Pancreas (tissue), 10 donors: ENCODE data around the gene SRP72. TPM values are rescaled to one million over a fixed set of nuclear protein-coding genes. Genes with fewer than 3 reads are reported as not detected.
A peak's percentile ranks its signal among the peaks of the same experiment; 100 is the strongest.

ENCODE experiments used
- ATAC-seq, 4 donors: fragments of 200-7000 bp; cut with Tn5 transposase; one replicate each; pipeline versions ENCODE4 v1.8.0 to v1.9.1; 2020; ENCODE audit warnings: mild to moderate bottlenecking in 4 of 4, moderate library complexity in 4 of 4
- DNase-seq, 6 donors: peaks; one replicate each; pipeline ENCODE4 v3.0.0-alpha.2; 2020
- FAIRE-seq: peaks from 2 replicates; lab custom pipeline; 2012; peaks lifted over from hg19 to GRCh38; lab: Jason Lieb, UNC
- H3K27ac ChIP-seq, 4 donors: fragments of 200-600 bp; sonication (generic); 1 replicate in 3 of 4; 2 replicates in 1 of 4; pipeline versions ENCODE4 v1.5.0 to v1.8.0; 2020
- H3K27me3 ChIP-seq, 4 donors: fragments of 200-600 bp; one replicate each; pipeline ENCODE4 v1.8.0; 2021
- H3K36me3 ChIP-seq, 3 donors: fragments of 200-600 bp; sonication (generic) in 1 of 3; one replicate each; pipeline versions ENCODE4 v1.5.0 to v1.8.0; 2020 to 2021
- H3K4me1 ChIP-seq, 3 donors: fragments of 200-600 bp; one replicate each; pipeline ENCODE4 v1.8.0; 2021
- H3K4me3 ChIP-seq, 4 donors: fragments of 200-600 bp; sonication (generic) in 2 of 4; one replicate each; pipeline versions ENCODE4 v1.5.0 to v1.8.0; 2020 to 2021
- H3K9me3 ChIP-seq, 4 donors: fragments of 200-600 bp; one replicate each; pipeline ENCODE4 v1.8.0; 2021
- WGBS, 2 donors: extraction: QIAGEN DNeasy Blood & Tissue Kit; methylation state at CpG; one replicate each; pipeline ENCODE4 v1.1.7; 2013; 5-methylcytosine and 5-hydroxymethylcytosine counted together
- intact Hi-C, 3 donors: fragments of 100-400 bp; cut with DNase I; formaldehyde crosslinking; loops; one replicate each; pipeline versions ENCODE4 v1.11.1 to v1.14.2; 2022
- polyA plus RNA-seq, 2 donors: library from polyadenylated mRNA; stranded (reverse); fragments of 200-250 nt; gene quantifications; one replicate each; pipeline ENCODE4 v1.2.3, GENCODE V29; 2013
- total RNA-seq, 6 donors: library from RNA; stranded (reverse); fragmentation: NEBNext Ultra II Directional in 4 of 6; extraction: Animal tissue kit (Norgen Biotek cat#: 25700) in 4 of 6; gene quantifications; one replicate each; pipeline versions ENCODE4 v1.2.1 to v1.2.4, GENCODE V29; 2021 to 2023
- TF ChIP-seq, protein P1 (sequence below), 4 donors: fragments of 200-600 bp; sonication (generic) in 3 of 4; IDR thresholded peaks; one replicate each; pipeline versions ENCODE4 v1.5.0 to v1.8.0; 2021; ENCODE audit warnings: antibody characterized with exemption in 4 of 4
- donor health status: healthy with polysubstance abuse.
- donor health status: DM: no; HTN: no; CAD: no; lungs with moderate emphysema.
- donor health status: DM: no; HTN: no; CAD: no.
- donor health status: control.
- donor health status: control.
- donor health status: Bipolar disorder and iron deficiency.
- donor health status: DM: yes; HTN: yes; CAD: no.
- donor health status: DM: no; HTN: no; CAD: no.
- donor health status: DM: no; HTN: no; CAD: no.
- donor health status: DM: yes; HTN: yes; CAD: no.

Gene SRP72
- total and polyA plus RNA-seq, 8 donors, result 20.8 to 103 (median 64.8) TPM

DNA sequence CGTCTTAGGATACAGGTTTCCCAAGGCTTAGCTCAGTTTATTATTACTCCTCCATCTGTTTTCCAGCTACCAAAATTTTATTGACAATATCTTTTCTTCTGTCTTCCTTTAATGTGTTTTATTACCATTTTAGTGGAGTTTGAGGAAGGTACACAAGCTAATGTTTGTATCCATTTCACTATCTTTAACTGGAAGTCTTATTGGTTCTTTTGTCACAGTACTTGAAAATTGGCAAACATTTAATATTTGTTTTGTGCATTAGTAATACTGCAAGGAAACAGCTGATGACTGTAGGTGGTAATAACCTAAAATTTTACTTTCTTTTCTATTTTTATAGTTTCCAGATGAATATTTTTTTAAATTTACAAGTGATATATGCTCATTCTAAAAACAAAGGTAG lies 28.8 kb downstream of the SRP72 start:
- ATAC-seq, result no peak
- Histone ChIP-seq H3K36me3 (peaks cover 0 to 42% (median 7%) of the 10 kb centered on the region in 3 donors), H3K9me3 (no peaks in the 10 kb centered on the region), H3K27me3 (no peaks in the 10 kb centered on the region), H3K27ac (no peak overlapping the region), H3K4me3 (no peak overlapping the region), H3K4me1 (no peaks in the 10 kb centered on the region)
- 96% methylated on average over 1 of the region's 1 CpG for WGBS, 2 donors
- FAIRE-seq, result no peak
- TF ChIP-seq, protein P1, sequence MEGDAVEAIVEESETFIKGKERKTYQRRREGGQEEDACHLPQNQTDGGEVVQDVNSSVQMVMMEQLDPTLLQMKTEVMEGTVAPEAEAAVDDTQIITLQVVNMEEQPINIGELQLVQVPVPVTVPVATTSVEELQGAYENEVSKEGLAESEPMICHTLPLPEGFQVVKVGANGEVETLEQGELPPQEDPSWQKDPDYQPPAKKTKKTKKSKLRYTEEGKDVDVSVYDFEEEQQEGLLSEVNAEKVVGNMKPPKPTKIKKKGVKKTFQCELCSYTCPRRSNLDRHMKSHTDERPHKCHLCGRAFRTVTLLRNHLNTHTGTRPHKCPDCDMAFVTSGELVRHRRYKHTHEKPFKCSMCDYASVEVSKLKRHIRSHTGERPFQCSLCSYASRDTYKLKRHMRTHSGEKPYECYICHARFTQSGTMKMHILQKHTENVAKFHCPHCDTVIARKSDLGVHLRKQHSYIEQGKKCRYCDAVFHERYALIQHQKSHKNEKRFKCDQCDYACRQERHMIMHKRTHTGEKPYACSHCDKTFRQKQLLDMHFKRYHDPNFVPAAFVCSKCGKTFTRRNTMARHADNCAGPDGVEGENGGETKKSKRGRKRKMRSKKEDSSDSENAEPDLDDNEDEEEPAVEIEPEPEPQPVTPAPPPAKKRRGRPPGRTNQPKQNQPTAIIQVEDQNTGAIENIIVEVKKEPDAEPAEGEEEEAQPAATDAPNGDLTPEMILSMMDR (IDR thresholded peaks at IDR 0.05), result no peak
- no peak for DNase-seq
- intact Hi-C loops, result no loop called here

GRCh38 chr4:56505269-56506130 lies 38.1 kb downstream of the SRP72 start, which contains the start of gene ARL9:
Gene ARL9 (plus strand): TSS chr4:56505791. CDS start chr4:56505863, 72 bp downstream.
- DNase-seq (peak; percentile 21 to 81 (median 44)), ATAC-seq (peak; percentile 80 to 93 (median 91)), FAIRE-seq (no peak)
- TF ChIP-seq, protein P1 (IDR thresholded peaks at IDR 0.05), result no peak
- peak within 1 kb of the TSS; percentile 21 to 46 (median 30) for H3K4me3 ChIP-seq
- no peaks in the 10 kb centered on the region for H3K27me3 ChIP-seq
- H3K36me3 ChIP-seq, result peaks cover 0 to 24% (median 8%) of the 10 kb centered on the region in 3 donors
- no peaks in the 10 kb centered on the region for H3K9me3 ChIP-seq
- 4 to 8% methylated on average over 55 to 56 of the region's 56 CpGs for WGBS, 2 donors
- H3K27ac ChIP-seq, result no peak within 1 kb of the TSS
- intact Hi-C loops, result no loop called here
- peaks cover 0 to 3% (median 0%) of the 10 kb centered on the region in 3 donors for H3K4me1 ChIP-seq

DNA sequence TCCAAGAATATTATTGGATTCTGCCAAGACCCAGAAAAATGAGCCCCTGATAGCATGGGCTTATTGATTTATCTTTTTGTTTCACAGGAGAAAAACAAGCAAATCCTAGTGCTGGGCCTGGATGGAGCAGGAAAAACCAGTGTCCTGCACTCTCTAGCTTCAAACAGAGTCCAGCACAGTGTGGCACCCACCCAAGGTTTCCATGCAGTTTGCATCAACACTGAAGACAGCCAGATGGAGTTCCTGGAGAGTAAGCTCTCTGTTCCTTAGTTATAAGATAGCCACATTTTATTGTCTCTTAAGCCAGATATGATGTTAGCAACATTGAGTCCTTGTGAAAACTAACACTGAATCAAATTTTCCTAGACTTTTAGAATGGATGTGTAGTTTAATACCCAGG lies 43.7 kb downstream of the SRP72 start:
- Histone ChIP-seq H3K4me3 (no peak overlapping the region), H3K27ac (no peak overlapping the region), H3K27me3 (no peaks in the 10 kb centered on the region), H3K9me3 (no peaks in the 10 kb centered on the region), H3K4me1 (no peaks in the 10 kb centered on the region), H3K36me3 (no peaks in the 10 kb centered on the region)
- DNase-seq, result no peak
- ATAC-seq, result no peak
- intact Hi-C loops, result no loop called here
- FAIRE-seq, result no peak
- TF ChIP-seq, protein P1 (IDR thresholded peaks at IDR 0.05), result no peak

- TF ChIP-seq, protein P1 (IDR thresholded peaks at IDR 0.05), result no peak
- Histone ChIP-seq H3K9me3 (no peaks in the 10 kb centered on the region), H3K27me3 (no peaks in the 10 kb centered on the region), H3K4me1 (no peaks in the 10 kb centered on the region), H3K36me3 (no peaks in the 10 kb centered on the region), H3K4me3 (no peak overlapping the region), H3K27ac (no peak overlapping the region)
- FAIRE-seq (no peak), ATAC-seq (no peak), DNase-seq (no peak)
- WGBS, 2 donors, result 90 to 93% methylated on average over 1 of the region's 1 CpG
- intact Hi-C loops, result no loop called here
These were observed 44.7 kb downstream of the SRP72 start for GRCh38 chr4:56512166-56512565.

- Histone ChIP-seq H3K4me1 (no peaks in the 10 kb centered on the region), H3K9me3 (no peaks in the 10 kb centered on the region), H3K27ac (no peak overlapping the region), H3K4me3 (no peak overlapping the region), H3K27me3 (no peaks in the 10 kb centered on the region), H3K36me3 (no peaks in the 10 kb centered on the region)
- FAIRE-seq (no peak), ATAC-seq (no peak), DNase-seq (no peak)
- intact Hi-C loops, result no loop called here
- 50 to 69% methylated on average over 2 of the region's 2 CpGs for WGBS, 2 donors
- TF ChIP-seq, protein P1 (IDR thresholded peaks at IDR 0.05), result no peak
These were observed 46.1 kb downstream of the SRP72 start for GRCh38 chr4:56513517-56513916.
